K562 (cell line): Measurements from ENCODE around the gene FAM20B. TPM values are rescaled to one million over a fixed set of nuclear protein-coding genes. Genes with fewer than 3 reads are reported as not detected.

ENCODE experiments used
- CHD2 ChIP-seq: IDR thresholded peaks from 2 replicates; pipeline ENCODE4 v1.6.1; 2011; ENCODE audit warnings: low read depth, low read length
- HEY1 ChIP-seq: fragments of 250-450 bp; sonication (Bioruptor Pico); IDR thresholded peaks from 2 replicates; pipeline ENCODE4 v1.5.0; 2020; ENCODE audit warnings: mild to moderate bottlenecking, moderate library complexity, borderline replicate concordance
- HNRNPLL ChIP-seq: fragments of 200-400 bp; formaldehyde crosslinking; IDR thresholded peaks from 2 replicates; pipeline ENCODE4 v1.6.1; 2017; ENCODE audit warnings: low read length, low read depth, mild to moderate bottlenecking; ENCODE audit not compliant: poor library complexity, severe bottlenecking
- HNRNPUL1 ChIP-seq: fragments of 200-400 bp; formaldehyde crosslinking; IDR thresholded peaks from 2 replicates; pipeline ENCODE4 v1.6.1; 2017; ENCODE audit warnings: low read length
- NR0B1 ChIP-seq: fragments of 450-650 bp; IDR thresholded peaks from one replicate; pipeline ENCODE4 v1.6.1; 2018; ENCODE audit warnings: mild to moderate bottlenecking, moderate library complexity; ENCODE audit not compliant: partially characterized antibody
- RAD21 ChIP-seq, 2 experiments: fragments of 250-450 bp in 1 of 2; fragments of 450-650 bp in 1 of 2; sonication (Bioruptor Pico) in 1 of 2; formaldehyde crosslinking in 1 of 2; IDR thresholded peaks in 1 of 2; conservative IDR thresholded peaks in 1 of 2; 2 replicates each; pipeline versions ENCODE4 v1.4.0 to v1.8.0; 2020 to 2022; ENCODE audit warnings: mild to moderate bottlenecking in 2 of 2, moderate library complexity in 1 of 2
- RUNX1 ChIP-seq: sonication (generic); IDR thresholded peaks from 2 replicates; pipeline ENCODE4 v1.6.1; 2016; ENCODE audit warnings: antibody characterized with exemption, low read depth
- SMARCB1 ChIP-seq: IDR thresholded peaks from 2 replicates; pipeline ENCODE4 v1.6.1; 2011; ENCODE audit warnings: improper control_type of control experiment, low read depth; ENCODE audit not compliant: insufficient read length
- TAF7 ChIP-seq: fragments of 450-650 bp; IDR thresholded peaks from 2 replicates; pipeline ENCODE4 v1.6.1; 2016; ENCODE audit warnings: missing genetic modification characterization, missing compliant biosample characterization
- TAL1 ChIP-seq: fragments of 450-650 bp; IDR thresholded peaks from 2 replicates; pipeline ENCODE4 v1.6.1; 2016; ENCODE audit warnings: mild to moderate bottlenecking
- TCF15 ChIP-seq: fragments of 250-450 bp; sonication (Bioruptor Pico); IDR thresholded peaks from 2 replicates; pipeline ENCODE4 v1.8.0; 2022; ENCODE audit warnings: moderate library complexity, mild to moderate bottlenecking, inconsistent platforms
- ZBTB43 ChIP-seq: sonication (generic); formaldehyde crosslinking; IDR thresholded peaks from 2 replicates; pipeline ENCODE4 v1.8.0; 2023; ENCODE audit warnings: mild to moderate bottlenecking, missing genetic modification reagents
- ZC3H4 ChIP-seq: sonication (generic); formaldehyde crosslinking; IDR thresholded peaks from 2 replicates; pipeline ENCODE4 v1.9.0; 2021; ENCODE audit warnings: missing genetic modification reagents, borderline replicate concordance
- ZEB2 ChIP-seq: fragments of 450-650 bp; IDR thresholded peaks from 2 replicates; pipeline ENCODE4 v1.6.1; 2016
- polyA plus RNA-seq, 8 experiments: library from polyadenylated mRNA; depleted of rRNA in 4 of 8; stranded (reverse) in 5 of 8; unstranded in 3 of 8; fragments of >200 nt; fragmentation: Nextera tagmentation in 2 of 8; fragmentation: Illumina TruSeq in 1 of 8; extraction: Ambion mirVana in 2 of 8; extraction: Trizol in 1 of 8; gene quantifications; 2 replicates each; pipeline versions ENCODE4 v1.2.1 to v1.2.3, GENCODE V29; 2011 to 2014; ENCODE audit warnings: inconsistent platforms in 1 of 8, missing spikeins in 1 of 8
- total RNA-seq, 7 experiments: library from RNA; depleted of rRNA in 6 of 7; stranded (reverse); fragments of >200 nt in 6 of 7; fragmentation: Illumina TruSeq in 2 of 7; extraction: Trizol in 2 of 7; gene quantifications; 2 replicates each; pipeline versions ENCODE4 v1.2.1 to v1.2.3, GENCODE V29; 2011 to 2021; ENCODE audit warnings: low replicate concordance in 1 of 7
- TF ChIP-seq, protein P1 (sequence below): sonication (generic); formaldehyde crosslinking; IDR thresholded peaks from 2 replicates; pipeline ENCODE4 v1.8.0; 2023; ENCODE audit warnings: missing genetic modification reagents, mild to moderate bottlenecking, borderline replicate concordance
- TF ChIP-seq, protein P2 (sequence below): fragments of 450-650 bp; formaldehyde crosslinking; IDR thresholded peaks from 2 replicates; pipeline ENCODE4 v1.4.0; 2020; ENCODE audit warnings: mild to moderate bottlenecking, mixed read lengths

FAM20B gene
- total and polyA plus RNA-seq, 9 of the 15 experiments (the other 6 are each of a cell fraction or from before 2014, with no cell fraction given): 7.2 to 67.5 (median 42.9) TPM

DNA sequence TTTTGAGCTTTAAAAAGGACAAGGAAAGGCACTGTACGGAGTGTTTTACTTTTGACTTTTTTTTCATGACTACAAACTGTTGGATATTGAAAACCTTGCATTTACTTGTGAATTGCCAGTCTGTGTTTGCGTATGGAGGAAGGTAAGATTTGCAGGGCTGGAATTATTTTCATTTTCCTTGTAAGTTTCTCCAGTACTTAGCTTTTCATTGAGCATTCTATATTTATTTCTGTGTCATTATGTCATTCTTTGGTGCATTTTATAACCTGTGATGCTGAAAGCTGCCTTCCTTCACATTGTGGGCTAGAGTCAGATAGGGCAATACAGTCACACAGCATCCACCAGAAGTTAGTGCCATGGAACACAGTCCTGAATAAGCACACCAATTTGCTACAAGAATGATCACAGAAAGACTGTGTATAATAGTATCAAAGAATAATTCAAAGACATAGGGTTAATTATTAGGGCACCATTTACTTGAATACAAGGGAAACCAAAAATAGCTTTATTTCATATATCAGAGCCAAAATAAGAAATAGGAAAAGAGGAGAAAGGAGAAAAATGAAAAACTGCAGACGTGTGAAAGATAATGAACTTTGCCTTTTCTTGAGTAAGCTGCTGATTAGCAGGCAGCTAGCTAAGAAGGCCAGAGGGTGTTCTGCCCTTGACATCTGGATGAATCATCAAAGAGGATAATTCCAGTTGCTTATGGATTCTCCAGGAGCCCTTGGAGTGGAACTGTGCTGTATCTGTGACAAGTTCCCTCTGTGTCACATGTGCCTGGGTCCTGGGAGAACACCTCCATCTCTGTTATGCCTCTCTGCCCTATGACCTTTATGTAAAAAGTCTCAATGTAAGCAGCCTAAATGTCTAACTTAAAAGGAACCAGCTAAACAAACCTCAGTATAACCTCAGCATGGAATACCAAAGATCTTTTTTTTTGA, 8.0 kb upstream of the FAM20B start (continued):
- TF ChIP-seq HNRNPLL (no peak), RAD21 (CRISPR knock-in tag; conservative IDR thresholded peaks at IDR 0.05 in 1 of 2, IDR thresholded peaks at IDR 0.05 in 1 of 2) (0 out of 4 replicates have a peak, but pooled peaks of 1 of the 2 experiments have one; percentile 2), TAF7 (no peak), ZEB2 (peak; percentile 15), TAL1 (peak; percentile 52), CHD2 (no peak), TCF15 (CRISPR knock-in tag) (no peak), HNRNPUL1 (no peak), RUNX1 (no peak), HEY1 (CRISPR knock-in tag) (no peak), SMARCB1 (peak; percentile 16), ZC3H4 (CRISPR knock-in tag) (no peak), NR0B1 (no peak), ZBTB43 (0 out of 2 replicates have a peak, but pooled peaks have one; percentile 7)
- TF ChIP-seq, protein P1, sequence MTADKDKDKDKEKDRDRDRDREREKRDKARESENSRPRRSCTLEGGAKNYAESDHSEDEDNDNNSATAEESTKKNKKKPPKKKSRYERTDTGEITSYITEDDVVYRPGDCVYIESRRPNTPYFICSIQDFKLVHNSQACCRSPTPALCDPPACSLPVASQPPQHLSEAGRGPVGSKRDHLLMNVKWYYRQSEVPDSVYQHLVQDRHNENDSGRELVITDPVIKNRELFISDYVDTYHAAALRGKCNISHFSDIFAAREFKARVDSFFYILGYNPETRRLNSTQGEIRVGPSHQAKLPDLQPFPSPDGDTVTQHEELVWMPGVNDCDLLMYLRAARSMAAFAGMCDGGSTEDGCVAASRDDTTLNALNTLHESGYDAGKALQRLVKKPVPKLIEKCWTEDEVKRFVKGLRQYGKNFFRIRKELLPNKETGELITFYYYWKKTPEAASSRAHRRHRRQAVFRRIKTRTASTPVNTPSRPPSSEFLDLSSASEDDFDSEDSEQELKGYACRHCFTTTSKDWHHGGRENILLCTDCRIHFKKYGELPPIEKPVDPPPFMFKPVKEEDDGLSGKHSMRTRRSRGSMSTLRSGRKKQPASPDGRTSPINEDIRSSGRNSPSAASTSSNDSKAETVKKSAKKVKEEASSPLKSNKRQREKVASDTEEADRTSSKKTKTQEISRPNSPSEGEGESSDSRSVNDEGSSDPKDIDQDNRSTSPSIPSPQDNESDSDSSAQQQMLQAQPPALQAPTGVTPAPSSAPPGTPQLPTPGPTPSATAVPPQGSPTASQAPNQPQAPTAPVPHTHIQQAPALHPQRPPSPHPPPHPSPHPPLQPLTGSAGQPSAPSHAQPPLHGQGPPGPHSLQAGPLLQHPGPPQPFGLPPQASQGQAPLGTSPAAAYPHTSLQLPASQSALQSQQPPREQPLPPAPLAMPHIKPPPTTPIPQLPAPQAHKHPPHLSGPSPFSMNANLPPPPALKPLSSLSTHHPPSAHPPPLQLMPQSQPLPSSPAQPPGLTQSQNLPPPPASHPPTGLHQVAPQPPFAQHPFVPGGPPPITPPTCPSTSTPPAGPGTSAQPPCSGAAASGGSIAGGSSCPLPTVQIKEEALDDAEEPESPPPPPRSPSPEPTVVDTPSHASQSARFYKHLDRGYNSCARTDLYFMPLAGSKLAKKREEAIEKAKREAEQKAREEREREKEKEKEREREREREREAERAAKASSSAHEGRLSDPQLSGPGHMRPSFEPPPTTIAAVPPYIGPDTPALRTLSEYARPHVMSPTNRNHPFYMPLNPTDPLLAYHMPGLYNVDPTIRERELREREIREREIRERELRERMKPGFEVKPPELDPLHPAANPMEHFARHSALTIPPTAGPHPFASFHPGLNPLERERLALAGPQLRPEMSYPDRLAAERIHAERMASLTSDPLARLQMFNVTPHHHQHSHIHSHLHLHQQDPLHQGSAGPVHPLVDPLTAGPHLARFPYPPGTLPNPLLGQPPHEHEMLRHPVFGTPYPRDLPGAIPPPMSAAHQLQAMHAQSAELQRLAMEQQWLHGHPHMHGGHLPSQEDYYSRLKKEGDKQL (CRISPR knock-in tag): 0 out of 2 replicates have a peak, but pooled peaks have one; percentile 38
- TF ChIP-seq, protein P2, sequence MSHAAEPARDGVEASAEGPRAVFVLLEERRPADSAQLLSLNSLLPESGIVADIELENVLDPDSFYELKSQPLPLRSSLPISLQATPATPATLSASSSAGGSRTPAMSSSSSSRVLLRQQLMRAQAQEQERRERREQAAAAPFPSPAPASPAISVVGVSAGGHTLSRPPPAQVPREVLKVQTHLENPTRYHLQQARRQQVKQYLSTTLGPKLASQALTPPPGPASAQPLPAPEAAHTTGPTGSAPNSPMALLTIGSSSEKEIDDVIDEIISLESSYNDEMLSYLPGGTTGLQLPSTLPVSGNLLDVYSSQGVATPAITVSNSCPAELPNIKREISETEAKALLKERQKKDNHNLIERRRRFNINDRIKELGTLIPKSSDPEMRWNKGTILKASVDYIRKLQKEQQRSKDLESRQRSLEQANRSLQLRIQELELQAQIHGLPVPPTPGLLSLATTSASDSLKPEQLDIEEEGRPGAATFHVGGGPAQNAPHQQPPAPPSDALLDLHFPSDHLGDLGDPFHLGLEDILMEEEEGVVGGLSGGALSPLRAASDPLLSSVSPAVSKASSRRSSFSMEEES (CRISPR knock-in tag): no peak
